Right ventricle myocardium superior (tissue), 1 donor: ENCODE measurements around the gene ROGDI. TPM values are rescaled to one million over a fixed set of nuclear protein-coding genes. Genes with fewer than 3 reads are reported as not detected.

Experiments used
- ATAC-seq: fragments of 200-7000 bp; cut with Tn5 transposase; one replicate; pipeline ENCODE4 v1.9.1; 2020; ENCODE audit warnings: mild to moderate bottlenecking; ENCODE audit not compliant: poor library complexity
- DNase-seq: peaks from one replicate; pipeline ENCODE4 v3.0.0-alpha.2; 2020
- intact Hi-C: fragments of 100-400 bp; cut with DNase I; formaldehyde crosslinking; loops from one replicate; pipeline ENCODE4 v1.11.2; 2022
- total RNA-seq: library from RNA; stranded (reverse); fragmentation: NEBNext Ultra II Directional; extraction: Animal tissue kit (Norgen Biotek cat#: 25700); gene quantifications from one replicate; pipeline ENCODE4 v1.2.1, GENCODE V29; 2021
- donor health status: DM: no; HTN: yes; CAD: no; lungs with severe emphysema.

ROGDI gene
- total RNA-seq, 1 donor from 2014 or later = 110 TPM

DNA sequence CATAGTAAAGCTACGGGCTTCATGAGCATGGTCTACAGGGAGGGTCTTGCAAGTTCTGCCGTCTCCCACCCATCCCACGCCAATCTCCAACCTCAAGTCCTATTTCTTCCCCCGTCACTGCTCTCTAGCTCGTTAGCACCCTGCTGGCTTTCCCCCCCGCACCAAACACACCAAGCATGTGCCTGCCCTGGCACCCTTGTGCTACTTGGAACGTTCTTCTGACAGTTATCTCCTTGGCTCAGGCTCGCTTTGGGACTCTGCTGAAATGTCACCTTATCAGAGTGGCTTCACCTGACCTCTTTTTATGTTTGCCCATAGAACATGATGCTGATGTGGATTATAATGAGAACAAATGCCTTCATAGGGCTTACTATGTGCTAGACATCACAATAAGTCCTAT, 22.8 kb upstream of the ROGDI start:
- peak; percentile 63 for ATAC-seq
- DNase-seq = peak; percentile 67
- intact Hi-C loops = no loop called here

DNA sequence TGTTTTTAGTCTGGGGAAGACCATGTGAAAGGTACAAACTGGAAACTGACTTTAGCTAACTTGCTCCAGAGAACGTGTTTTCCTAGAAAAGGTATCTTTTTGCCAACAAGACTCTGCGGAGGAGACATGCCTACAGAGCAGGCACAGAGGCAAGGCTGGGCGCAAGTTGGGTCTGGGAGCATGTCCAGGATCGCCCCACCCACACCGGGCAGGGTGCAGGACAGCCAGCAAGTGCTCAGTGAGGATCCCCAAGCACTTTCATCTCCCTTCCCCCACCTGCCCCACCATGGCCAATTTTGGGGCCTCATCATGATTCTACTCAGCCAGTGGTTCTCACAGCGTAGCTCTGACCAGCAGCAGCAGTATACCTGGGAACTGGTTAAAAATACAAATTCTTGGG, 18.2 kb upstream of the ROGDI start:
- DNase-seq = no peak
- peak; percentile 63 for ATAC-seq
- intact Hi-C loops = no loop called here

DNA sequence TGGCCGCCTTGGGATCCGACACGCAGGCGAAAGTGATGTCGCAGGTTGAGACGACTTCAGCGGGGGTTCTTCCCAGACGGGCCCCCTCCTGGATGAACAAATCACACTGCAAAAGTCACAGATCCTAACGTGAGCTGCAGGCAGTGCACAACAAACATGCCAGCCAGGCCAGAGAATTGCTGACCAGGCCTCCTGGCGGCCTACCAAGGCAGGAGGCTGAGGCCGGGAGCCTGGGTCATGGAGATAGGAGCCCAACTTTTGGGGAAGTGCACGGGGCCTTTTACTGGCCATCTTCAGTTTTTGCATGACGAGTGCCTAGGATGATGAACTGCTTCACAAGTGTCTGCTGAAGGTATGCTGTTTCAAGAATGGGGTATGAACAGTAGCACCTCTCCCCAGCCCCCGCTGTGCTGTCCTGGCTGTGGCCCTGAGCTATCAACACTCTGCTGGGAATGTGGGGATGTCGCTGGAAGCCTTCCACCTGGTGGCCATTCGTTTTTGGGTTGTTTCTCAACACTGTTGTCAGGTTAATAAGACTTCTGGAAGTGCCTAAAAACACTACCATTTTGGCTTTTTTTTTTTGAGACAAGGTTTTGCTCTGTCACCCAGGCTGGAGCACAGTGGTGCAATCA, 12.2 kb upstream of the ROGDI start:
- peak; percentile 78 for ATAC-seq
- intact Hi-C loops = no loop called here
- peak; percentile 66 for DNase-seq

DNA sequence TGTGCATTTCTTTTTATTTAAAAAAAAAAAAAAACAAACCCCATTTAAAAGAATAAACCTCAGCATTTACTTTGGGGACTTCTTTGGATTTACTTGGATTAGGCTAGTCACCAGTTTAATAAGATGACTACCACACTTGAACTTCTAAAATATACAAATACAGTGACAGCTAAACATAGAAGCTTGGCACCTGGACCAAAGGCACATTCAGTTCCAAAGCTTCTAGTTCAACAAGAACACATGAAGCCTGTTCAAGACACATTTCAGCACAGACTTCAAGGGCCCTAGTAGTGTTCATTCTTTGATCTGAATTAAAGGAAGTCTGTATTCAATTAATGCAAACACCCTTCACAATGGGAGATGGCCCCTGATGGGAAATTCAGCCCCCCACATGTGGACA, 11.6 kb upstream of the ROGDI start:
- ATAC-seq (peak; percentile 87), DNase-seq (no peak)
- intact Hi-C loops = no loop called here

DNA sequence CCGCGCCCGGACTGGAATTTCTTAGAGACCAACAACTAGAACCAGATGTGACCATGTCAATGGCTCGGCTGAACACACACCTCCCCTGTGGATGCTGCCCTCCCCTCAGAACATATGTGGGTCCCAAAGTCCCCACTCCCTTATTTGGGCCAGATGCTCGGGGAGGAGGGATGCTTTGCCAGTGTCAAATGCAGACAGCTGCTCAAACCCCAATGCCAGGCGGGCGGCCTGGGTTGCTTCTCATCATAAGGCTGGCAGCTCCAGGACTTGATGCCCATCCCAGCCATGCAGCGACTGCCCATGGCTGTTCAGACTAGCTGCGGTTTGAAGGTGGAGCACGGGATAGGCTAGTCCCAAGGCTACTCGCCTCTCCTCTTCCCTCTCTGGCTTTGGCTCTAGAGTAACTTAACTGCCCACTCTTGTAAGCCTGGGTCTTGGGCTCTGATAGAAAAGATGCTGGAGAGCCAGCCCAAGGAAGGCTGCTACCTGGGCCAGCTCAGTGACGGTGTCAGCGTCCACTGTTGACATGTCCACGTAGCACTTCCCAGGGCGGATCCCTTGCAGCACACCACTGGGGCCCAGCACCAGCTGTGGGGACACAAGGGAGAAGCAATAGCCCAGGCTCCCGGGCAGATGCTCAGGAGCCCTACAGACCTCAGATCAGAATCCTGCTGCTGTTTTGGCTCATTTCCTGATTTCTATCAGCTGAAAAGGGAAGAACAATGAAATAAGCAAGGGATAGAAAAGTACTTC, 11.0 kb upstream of the ROGDI start:
- peak; percentile 45 for ATAC-seq
- intact Hi-C loops = no loop called here
- no peak for DNase-seq

DNA sequence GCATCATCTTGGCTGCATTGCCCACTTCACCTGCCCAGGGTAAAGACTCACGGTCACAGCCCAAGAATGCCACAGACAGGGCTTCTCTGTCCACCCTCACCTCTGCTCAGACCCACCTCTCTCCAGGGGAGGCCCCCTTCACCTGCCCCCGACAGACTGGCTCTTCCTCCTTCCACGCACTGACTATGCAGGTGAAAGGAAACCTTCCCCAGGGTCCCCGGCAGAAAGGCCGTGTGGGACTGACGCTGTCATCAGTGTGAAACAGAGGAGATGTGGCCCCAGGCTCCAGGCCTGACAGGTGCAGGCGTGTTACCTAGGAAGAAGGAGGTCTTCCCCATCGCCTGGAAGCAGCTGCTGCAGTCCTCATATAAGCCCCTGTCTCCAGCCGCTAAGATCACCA, 9.3 kb upstream of the ROGDI start:
- ATAC-seq (no peak), DNase-seq (no peak)
- intact Hi-C loops = no loop called here

DNA sequence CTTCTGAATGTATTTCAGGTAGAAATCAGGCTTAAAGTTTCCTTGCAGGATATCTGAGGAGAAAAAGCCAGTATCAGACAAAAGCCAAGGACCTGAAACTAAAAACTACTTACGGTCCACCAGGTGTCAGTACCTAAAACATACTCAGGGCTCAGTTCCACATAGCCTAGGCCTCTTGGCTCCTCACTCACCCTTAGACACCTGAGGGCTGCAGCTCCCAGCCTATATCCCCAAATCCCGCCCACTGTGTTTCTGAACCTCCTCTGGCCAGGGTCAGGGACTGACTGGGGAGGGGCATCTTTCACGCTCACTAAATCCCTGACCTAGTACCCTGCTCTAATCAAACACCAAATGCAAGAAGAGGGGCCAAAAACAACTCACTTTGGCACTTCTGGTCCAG, 8.8 kb upstream of the ROGDI start:
- DNase-seq = no peak
- intact Hi-C loops = no loop called here
- no peak for ATAC-seq

DNA sequence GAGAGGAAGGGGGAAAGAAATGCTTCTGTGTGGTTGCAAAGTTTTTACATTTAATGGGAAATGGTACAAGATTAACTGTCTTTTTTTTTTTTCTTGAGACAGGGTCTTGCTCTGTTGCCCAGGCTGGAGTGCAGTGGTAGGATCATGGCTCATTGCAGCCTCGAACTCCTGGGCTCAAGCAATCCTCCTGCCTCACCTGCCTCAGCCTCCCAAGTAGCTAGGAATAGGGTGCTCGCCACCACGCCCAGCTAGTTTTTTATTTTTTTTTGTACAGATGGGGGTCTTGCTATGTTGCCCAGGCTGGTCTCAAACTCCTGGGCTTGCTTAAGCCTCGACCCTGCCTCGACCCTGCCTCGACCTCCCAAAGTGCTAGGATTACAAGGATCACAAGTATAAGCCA, 3.8 kb upstream of the ROGDI start:
- intact Hi-C loops = loop anchor here (10.0 kb wide), 1 partner anchor 149 kb away; the partner anchor contains the start of gene SEC14L5
- no peak for ATAC-seq
- no peak for DNase-seq

DNA sequence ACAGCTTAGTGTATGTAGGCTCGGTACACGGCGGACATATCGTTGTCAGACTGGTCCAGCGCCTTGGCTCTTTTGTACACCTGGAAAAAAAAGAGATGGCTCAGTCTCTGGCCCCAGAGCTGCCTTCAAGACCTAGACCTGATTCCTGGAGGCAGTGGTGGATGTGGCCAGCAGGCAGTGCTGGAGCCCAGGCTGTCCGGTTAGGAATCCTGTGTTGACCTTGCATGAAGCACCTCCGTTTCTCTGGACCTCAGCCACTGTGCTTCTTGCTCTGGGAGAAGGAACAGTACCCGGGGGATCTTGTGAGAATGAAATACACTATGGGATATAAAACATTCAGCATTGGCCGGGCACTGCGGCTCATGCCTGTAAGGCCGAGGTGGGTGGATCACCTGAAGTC, 2.8 kb upstream of the ROGDI start:
- ATAC-seq = peak; percentile 24
- DNase-seq = peak; percentile 57
- intact Hi-C loops = loop anchor here (10.0 kb wide), 1 partner anchor 150 kb away; the partner anchor contains the start of gene SEC14L5

DNA sequence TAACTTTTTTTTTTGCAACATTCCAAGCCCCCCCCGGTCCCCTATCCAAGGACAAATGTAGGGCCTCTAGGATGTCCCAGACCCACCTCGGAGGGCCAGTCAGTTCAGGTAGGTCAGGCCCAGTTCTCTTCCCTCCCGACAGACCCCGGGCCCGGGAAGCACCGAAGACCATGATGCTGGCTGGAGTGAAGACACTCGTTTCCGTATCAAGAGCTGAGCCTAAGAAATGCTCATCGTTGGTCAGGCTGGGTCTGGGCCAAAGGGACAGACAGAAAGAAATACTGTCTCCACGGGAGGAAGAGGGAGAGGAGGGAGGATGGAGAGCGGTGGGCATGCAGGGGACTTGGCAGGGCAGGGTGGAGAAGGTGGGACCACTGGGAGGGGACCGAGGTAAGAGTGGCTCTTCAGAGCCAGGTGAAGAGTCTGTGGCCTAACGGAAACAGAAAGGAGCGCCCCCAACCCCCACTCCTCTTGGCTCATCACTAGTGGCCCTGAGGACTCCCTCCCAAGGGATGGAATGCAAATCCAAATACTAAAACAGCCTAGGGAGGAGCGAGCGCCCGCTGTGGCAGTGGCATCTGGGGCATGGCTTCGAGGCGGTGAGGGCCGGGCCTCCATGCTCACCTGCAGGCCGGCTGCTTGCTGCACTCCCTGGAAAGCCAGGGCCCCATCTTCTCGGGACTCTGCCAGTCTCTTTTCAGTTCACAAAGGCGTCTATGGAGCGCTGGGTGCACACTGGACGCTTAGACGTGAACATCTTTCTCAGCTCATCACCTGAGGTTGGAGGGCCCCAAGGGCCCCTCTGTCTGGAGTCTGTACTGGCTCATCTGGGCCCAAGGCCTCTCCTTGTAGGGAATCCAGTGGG, 1.7 kb upstream of the ROGDI start:
- intact Hi-C loops = loop anchor here (5.0 to 10.0 kb wide), 2 partner anchors 43 to 151 kb away; partner anchors contain the start of genes GLYR1, SEC14L5 and UBN1
- no peak for DNase-seq
- no peak for ATAC-seq

DNA sequence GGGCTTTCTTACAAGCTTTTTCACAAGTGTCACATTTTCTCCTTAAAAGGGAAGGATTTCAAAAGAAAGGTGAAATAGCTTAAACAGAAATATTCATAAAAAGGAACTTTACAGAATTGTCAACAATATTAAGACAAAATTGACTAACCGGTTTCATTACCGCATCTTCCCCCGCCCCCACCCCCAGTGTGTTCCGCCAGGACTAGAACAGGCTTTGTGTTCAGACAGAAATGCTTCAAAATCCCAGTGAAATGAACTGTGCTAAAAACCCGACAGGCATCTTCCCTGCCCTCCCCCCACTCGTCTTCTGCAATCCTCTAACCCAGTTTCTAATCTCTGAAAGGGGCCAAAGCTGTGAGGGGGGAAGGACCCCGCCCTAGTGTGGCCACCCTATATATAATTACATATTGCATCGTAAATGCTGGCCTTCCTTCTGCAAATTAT, 990 bp upstream of the ROGDI start:
- DNase-seq (no peak), ATAC-seq (no peak)
- intact Hi-C loops = loop anchor here (5.0 to 10.0 kb wide), 2 partner anchors 44 to 151 kb away; partner anchors contain the start of genes GLYR1, SEC14L5 and UBN1

DNA sequence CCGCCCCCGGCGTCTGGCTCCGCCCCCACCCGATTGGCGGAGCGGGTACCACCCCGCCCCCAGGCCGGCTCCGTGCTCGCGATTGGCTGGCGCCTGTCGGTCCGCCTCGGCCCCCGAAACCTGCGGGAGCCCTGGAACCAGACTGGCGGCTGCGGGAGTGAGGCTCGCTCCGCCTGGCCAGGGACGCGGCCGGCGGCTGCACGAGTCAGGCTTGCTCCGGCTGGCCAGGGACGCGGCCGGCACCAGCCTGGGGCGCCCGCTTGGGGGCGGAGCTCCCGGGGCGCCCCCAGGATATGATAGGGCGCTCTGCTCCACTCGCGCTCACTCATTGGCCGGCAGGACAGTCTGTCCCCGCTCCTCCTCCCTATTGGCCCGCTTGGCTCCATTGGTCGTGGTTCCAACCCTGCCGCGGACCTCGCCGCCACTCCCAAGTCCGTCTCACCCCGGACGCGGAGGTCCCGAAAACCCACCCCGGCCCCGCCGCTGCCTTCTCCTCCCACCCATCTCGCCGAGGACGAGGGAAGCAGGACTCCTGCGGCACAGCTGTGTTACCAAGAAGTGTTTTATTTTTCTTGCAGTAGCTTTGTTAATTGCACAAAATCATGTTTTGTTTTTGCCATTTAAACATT, 340 bp upstream of the ROGDI start:
- DNase-seq = peak; percentile 95
- ATAC-seq = peak; percentile 91
- intact Hi-C loops = loop anchor here (5.0 to 10.0 kb wide), 2 partner anchors 45 to 152 kb away; partner anchors contain the start of genes GLYR1, SEC14L5 and UBN1

DNA sequence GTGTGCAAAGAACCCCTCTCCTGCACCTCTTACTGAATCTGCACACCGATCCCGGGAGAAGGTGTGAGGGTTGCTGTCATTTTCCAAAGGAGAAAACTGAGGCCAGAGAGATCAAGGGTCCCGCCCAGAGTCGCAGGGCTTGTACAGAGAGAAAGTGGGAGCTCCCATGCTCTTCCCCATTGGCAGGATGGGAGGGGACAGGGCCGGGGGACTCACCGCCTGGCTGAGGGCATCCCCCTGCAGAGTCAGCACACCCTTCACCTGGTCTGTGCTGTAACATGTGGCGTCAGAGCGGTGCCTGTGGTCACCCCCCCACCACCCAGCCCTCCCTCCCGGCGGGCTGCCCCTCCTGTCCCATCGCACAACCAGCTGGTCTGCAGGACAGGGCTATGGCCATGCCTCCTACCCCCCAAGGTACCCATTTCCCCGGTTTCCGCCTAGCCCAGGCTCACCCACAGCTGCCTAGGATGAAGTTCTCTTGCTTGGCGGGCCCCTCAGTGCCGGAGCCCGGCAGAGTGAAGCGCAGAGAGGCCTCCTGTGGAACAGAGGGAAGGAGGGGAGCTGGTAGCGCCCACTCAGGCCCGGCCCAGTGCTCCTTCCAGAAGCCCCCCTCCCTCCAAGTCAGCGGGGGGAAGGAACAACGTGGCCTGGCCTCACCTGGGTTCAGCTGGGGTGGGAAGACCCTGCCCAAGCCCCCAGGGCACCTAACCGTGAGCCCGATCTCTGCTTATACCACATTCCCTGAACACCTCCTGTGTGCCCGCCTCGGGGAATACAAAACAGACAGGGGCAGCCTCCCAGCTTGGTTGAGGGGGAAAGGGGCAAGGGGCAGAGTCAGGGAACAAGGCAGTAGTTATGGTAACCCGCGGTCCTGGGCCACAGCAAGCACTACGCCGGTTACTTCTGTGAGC, 1.1 kb downstream of the ROGDI start:
- intact Hi-C loops = loop anchor here (5.0 to 10.0 kb wide), 2 partner anchors 46 to 153 kb away; partner anchors contain the start of genes GLYR1, SEC14L5 and UBN1
- no peak for ATAC-seq
- no peak for DNase-seq

DNA sequence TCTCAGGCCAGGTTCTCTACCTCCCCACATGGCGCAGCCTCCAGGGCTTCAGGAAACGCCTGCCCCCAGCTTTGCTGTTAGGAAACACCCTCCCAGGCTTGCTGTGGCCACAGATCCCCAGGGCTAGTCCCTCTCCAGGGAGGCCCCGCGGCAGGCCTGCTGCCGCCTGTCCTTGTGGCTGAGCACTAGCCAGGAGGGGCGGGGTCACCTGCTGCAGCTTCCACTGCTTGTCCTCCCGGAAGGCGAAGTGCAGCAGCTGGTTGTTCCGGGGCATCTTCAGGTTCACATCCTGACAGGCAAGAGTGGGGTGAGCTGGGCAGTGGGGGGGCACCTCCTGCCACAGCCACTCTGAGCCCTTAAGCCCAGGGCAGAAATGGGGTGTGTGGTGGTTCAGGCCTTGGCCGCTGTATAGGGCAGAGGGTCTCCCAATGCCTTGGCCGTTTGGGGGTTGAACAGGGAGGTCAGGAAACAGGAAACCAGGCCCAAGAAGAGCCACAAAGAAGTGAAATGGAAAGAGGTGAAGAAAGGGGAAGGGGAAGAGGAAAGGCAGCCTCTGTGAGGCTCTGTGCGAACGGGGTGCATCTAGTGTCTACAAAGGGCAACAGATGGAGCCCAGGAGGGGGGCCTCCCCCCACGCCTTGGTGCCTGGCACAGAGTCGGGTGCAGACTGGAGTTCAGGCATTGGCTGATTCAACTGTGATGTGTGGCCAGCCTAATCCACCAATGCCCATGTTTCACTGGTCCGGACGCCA, 2.0 kb downstream of the ROGDI start:
- peak; percentile 80 for DNase-seq
- intact Hi-C loops = loop anchor here (5.0 to 10.0 kb wide), 2 partner anchors 47 to 154 kb away; partner anchors contain the start of genes GLYR1, SEC14L5 and UBN1

DNA sequence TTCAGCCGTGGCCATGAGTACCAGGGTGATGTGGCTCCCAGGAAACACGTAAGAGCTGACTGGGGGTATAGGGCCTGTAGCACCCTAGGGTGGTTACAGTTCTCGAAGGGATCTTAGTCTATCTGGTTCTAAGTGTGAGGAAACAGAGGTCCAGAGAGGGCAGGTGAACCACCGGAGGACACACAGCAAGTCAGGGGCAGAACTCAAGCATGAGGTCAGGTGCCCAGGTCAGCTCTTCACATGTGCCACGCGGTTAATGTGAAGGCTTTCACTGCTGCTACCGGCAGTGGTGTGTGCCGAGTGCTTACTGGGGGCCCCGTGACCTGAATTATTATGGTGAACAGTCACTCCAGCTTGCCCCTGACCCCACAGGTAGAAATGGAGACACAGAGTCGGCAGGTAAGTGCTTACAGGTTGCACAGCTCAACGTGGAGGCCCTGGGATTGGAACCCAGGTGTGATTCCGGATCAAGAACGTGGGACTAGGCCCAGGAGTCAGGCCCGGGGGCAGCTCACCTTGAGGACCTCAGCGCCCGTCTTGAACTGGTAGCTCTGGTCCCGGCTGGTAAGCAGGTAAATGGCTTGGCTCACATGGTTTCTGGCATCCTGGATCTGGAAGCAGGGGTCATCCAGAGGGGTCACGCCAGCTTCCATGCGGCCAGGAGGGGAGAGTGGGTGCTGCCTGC, 3.1 kb downstream of the ROGDI start:
- intact Hi-C loops = no loop called here
- ATAC-seq (no peak), DNase-seq (no peak)

More for the DNA sequence above, 2.0 kb downstream of the ROGDI start:
- peak; percentile 6 for ATAC-seq

DNA sequence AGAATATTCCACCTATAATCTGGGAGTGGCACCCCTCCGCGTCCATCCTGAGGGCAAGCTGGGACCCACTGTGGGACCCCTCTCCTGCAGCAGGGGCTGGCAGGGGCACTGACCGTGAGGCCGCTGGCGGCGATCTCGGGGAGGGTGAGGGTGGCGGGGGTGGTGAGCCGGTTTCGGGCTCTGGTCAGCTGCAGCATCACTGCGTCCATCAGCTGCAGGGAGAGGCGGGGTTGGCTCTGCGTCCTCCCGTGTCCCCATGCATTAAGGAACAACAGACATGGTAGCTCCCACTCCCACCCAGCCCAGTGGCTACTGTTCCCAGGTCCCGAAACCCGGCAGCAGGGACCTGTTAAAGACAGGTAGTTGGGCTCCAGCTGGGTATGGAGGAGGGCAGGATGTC, 4.0 kb downstream of the ROGDI start:
- no peak for ATAC-seq
- intact Hi-C loops = no loop called here
- no peak for DNase-seq
